Fibroblast of lung (primary cell): ENCODE results near the gene MYOC. TPM values are rescaled to one million over a fixed set of nuclear protein-coding genes. Genes with fewer than 3 reads are reported as not detected.

Experiments
- DNase-seq, 2 donors: peaks; one replicate each; pipeline versions ENCODE4 v3.0.0 to v3.0.0-alpha.2; 2010; ENCODE audit warnings: low read depth in 2 of 2
- H2AFZ ChIP-seq: 2 replicates; pipeline ENCODE4 v1.5.1; 2012; ENCODE audit warnings: low read length, control low read depth, inconsistent platforms
- H3K27ac ChIP-seq: 2 replicates; pipeline ENCODE4 v1.5.1; 2011; ENCODE audit warnings: low read length, control low read depth; ENCODE audit not compliant: insufficient read depth
- H3K27me3 ChIP-seq: 2 replicates; pipeline ENCODE4 v1.5.1; 2011; ENCODE audit warnings: mild to moderate bottlenecking, low read length; ENCODE audit not compliant: control insufficient read depth, insufficient read depth
- H3K36me3 ChIP-seq: 2 replicates; pipeline ENCODE4 v1.5.1; 2011; ENCODE audit warnings: low read length; ENCODE audit not compliant: control insufficient read depth, insufficient read depth
- H3K4me1 ChIP-seq: 2 replicates; pipeline ENCODE4 v1.5.1; 2011; ENCODE audit warnings: low read length; ENCODE audit not compliant: control insufficient read depth, insufficient read depth; ENCODE audit errors: extremely low read depth
- H3K4me2 ChIP-seq: 2 replicates; pipeline ENCODE4 v1.5.1; 2011; ENCODE audit warnings: low read length, control low read depth; ENCODE audit not compliant: insufficient read depth; ENCODE audit errors: extremely low read depth
- H3K4me3 ChIP-seq, 4 experiments: fragments of 200-600 bp in 1 of 4; sonication (generic) in 1 of 4; replicated peaks in 1 of 4; 2 replicates each; pipeline ENCODE4 v1.5.1; 2011 to 2016; ENCODE audit warnings: low read length in 4 of 4, low read depth in 3 of 4, mild to moderate bottlenecking in 3 of 4, control low read depth in 2 of 4, inconsistent platforms in 1 of 4, mixed read lengths in 1 of 4; ENCODE audit not compliant: insufficient read depth in 1 of 4; ENCODE audit errors: control extremely low read depth in 1 of 4
- H3K79me2 ChIP-seq: 2 replicates; pipeline ENCODE4 v1.5.1; 2012; ENCODE audit warnings: mild to moderate bottlenecking, low read length, inconsistent platforms; ENCODE audit not compliant: control insufficient read depth, insufficient read depth
- H3K9ac ChIP-seq: 2 replicates; pipeline ENCODE4 v1.5.1; 2011; ENCODE audit warnings: mild to moderate bottlenecking, low read length, control low read depth; ENCODE audit not compliant: insufficient read depth
- H3K9me3 ChIP-seq: 2 replicates; pipeline ENCODE4 v1.5.1; 2012; ENCODE audit warnings: low read depth, low read length; ENCODE audit not compliant: control insufficient read depth, insufficient read depth
- H4K20me1 ChIP-seq: 2 replicates; pipeline ENCODE4 v1.5.1; 2011; ENCODE audit warnings: low read length; ENCODE audit not compliant: control insufficient read depth, insufficient read depth; ENCODE audit errors: extremely low read depth
- EZH2 ChIP-seq: IDR thresholded peaks from 2 replicates; pipeline ENCODE4 v1.5.1; 2012; ENCODE audit warnings: low read length, control low read depth, mild to moderate bottlenecking; ENCODE audit errors: missing control alignments
- polyA plus RNA-seq, 2 donors: library from polyadenylated mRNA; depleted of rRNA in 1 of 2; stranded (reverse) in 1 of 2; unstranded in 1 of 2; fragments of >200 nt; gene quantifications; 2 replicates each; pipeline ENCODE4 v1.2.1, GENCODE V29; 2011 to 2012; ENCODE audit warnings: missing spikeins in 1 of 2
- total RNA-seq: library from RNA; depleted of rRNA; stranded (reverse); fragments of >200 nt; gene quantifications from 2 replicates; pipeline ENCODE4 v1.2.1, GENCODE V29; 2014
- TF ChIP-seq, protein P1 (sequence below), 2 donors: IDR thresholded peaks in 1 of 2; conservative IDR thresholded peaks in 1 of 2; 1 replicate in 1 of 2; 2 replicates in 1 of 2; pipeline ENCODE4 v1.5.1; 2011 to 2012; ENCODE audit warnings: low read length in 2 of 2, control low read depth in 1 of 2, inconsistent platforms in 1 of 2, low read depth in 1 of 2, mild to moderate bottlenecking in 1 of 2

Gene MYOC
- total and polyA plus RNA-seq, 2 donors (not counting 1 experiment from before 2014, with no cell fraction given), result 1.2 to 2.0 TPM

GRCh38 chr1:171613282-171613681 is 39.2 kb downstream of the MYOC start:
- no peaks in the 10 kb centered on the region for H3K36me3 ChIP-seq
- no peak overlapping the region for H3K27ac ChIP-seq
- no peak overlapping the region for H3K4me3 ChIP-seq
- no peak for DNase-seq
- H2AFZ ChIP-seq, result no peak overlapping the region
- no peaks in the 10 kb centered on the region for H3K79me2 ChIP-seq
- H3K4me2 ChIP-seq, result no peak overlapping the region
- H3K27me3 ChIP-seq, result no peaks in the 10 kb centered on the region
- H4K20me1 ChIP-seq, result no peaks in the 10 kb centered on the region
- no peaks in the 10 kb centered on the region for H3K4me1 ChIP-seq
- no peak overlapping the region for H3K9ac ChIP-seq
- TF ChIP-seq EZH2, result no peak
- TF ChIP-seq, protein P1, sequence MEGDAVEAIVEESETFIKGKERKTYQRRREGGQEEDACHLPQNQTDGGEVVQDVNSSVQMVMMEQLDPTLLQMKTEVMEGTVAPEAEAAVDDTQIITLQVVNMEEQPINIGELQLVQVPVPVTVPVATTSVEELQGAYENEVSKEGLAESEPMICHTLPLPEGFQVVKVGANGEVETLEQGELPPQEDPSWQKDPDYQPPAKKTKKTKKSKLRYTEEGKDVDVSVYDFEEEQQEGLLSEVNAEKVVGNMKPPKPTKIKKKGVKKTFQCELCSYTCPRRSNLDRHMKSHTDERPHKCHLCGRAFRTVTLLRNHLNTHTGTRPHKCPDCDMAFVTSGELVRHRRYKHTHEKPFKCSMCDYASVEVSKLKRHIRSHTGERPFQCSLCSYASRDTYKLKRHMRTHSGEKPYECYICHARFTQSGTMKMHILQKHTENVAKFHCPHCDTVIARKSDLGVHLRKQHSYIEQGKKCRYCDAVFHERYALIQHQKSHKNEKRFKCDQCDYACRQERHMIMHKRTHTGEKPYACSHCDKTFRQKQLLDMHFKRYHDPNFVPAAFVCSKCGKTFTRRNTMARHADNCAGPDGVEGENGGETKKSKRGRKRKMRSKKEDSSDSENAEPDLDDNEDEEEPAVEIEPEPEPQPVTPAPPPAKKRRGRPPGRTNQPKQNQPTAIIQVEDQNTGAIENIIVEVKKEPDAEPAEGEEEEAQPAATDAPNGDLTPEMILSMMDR (conservative IDR thresholded peaks at IDR 0.05 in 1 of 2, IDR thresholded peaks at IDR 0.05 in 1 of 2; ENCODE audit: low read depth in 1 of 2, low read length in 2 of 2), result no peak
- no peaks in the 10 kb centered on the region for H3K9me3 ChIP-seq

GRCh38 chr1:171611306-171611705 is 41.2 kb downstream of the MYOC start:
- H3K36me3 ChIP-seq, result no peaks in the 10 kb centered on the region
- TF ChIP-seq, protein P1 (conservative IDR thresholded peaks at IDR 0.05 in 1 of 2, IDR thresholded peaks at IDR 0.05 in 1 of 2; ENCODE audit: low read depth in 1 of 2, low read length in 2 of 2), result no peak
- TF ChIP-seq EZH2, result no peak
- no peak overlapping the region for H2AFZ ChIP-seq
- H3K27me3 ChIP-seq, result no peaks in the 10 kb centered on the region
- no peak overlapping the region for H3K4me2 ChIP-seq
- H3K79me2 ChIP-seq, result no peaks in the 10 kb centered on the region
- no peak overlapping the region for H3K27ac ChIP-seq
- no peaks in the 10 kb centered on the region for H4K20me1 ChIP-seq
- no peaks in the 10 kb centered on the region for H3K9me3 ChIP-seq
- no peaks in the 10 kb centered on the region for H3K4me1 ChIP-seq
- H3K4me3 ChIP-seq, result no peak overlapping the region
- peak in 1 of 2 donors; percentile 61 for DNase-seq
- H3K9ac ChIP-seq, result no peak overlapping the region

- Histone ChIP-seq H3K4me1 (no peaks in the 10 kb centered on the region), H3K79me2 (no peaks in the 10 kb centered on the region), H3K27me3 (no peaks in the 10 kb centered on the region), H2AFZ (no peak overlapping the region), H3K9me3 (no peaks in the 10 kb centered on the region), H3K4me2 (no peak overlapping the region), H4K20me1 (no peaks in the 10 kb centered on the region), H3K36me3 (no peaks in the 10 kb centered on the region), H3K27ac (no peak overlapping the region), H3K9ac (no peak overlapping the region), H3K4me3 (no peak overlapping the region)
- TF ChIP-seq, protein P1 (conservative IDR thresholded peaks at IDR 0.05 in 1 of 2, IDR thresholded peaks at IDR 0.05 in 1 of 2; ENCODE audit: low read depth in 1 of 2, low read length in 2 of 2), result no peak
- TF ChIP-seq EZH2, result no peak
- peak; percentile 27 to 60 for DNase-seq
These were observed 42.1 kb downstream of the MYOC start for GRCh38 chr1:171610385-171610784.
